PFSK-1 (cell line): ENCODE data around the gene MRTFA.

ENCODE experiments used
- FOXP2 ChIP-seq: optimal IDR thresholded peaks from 2 replicates; pipeline ENCODE3; 2011; ENCODE audit warnings: borderline replicate concordance, control low read depth, inconsistent platforms; ENCODE audit not compliant: insufficient read depth; ENCODE audit errors: extremely low read length, extremely low read depth
- POLR2AphosphoS5 ChIP-seq: IDR thresholded peaks from 2 replicates; pipeline ENCODE4 v1.6.1; 2012; ENCODE audit warnings: low read depth, mild to moderate bottlenecking, control low read depth, low read length, moderate library complexity
- SIN3A ChIP-seq: IDR thresholded peaks from 2 replicates; pipeline ENCODE4 v1.6.1; 2012; ENCODE audit warnings: mild to moderate bottlenecking, low read length, moderate library complexity, borderline replicate concordance; ENCODE audit not compliant: insufficient read depth
- TAF1 ChIP-seq: IDR thresholded peaks from 2 replicates; pipeline ENCODE4 v1.6.1; 2012; ENCODE audit warnings: low read length, control low read depth, borderline replicate concordance; ENCODE audit not compliant: insufficient read depth
- TF ChIP-seq, protein P1 (sequence below), 2 experiments: IDR thresholded peaks; 2 replicates each; pipeline versions ENCODE4 v1.6.1 to v1.8.0; 2011 to 2012; ENCODE audit warnings: low read depth in 2 of 2, low read length in 2 of 2, control low read depth in 1 of 2, inconsistent platforms in 1 of 2, mild to moderate bottlenecking in 1 of 2, moderate library complexity in 1 of 2; ENCODE audit not compliant: insufficient read depth in 1 of 2

DNA sequence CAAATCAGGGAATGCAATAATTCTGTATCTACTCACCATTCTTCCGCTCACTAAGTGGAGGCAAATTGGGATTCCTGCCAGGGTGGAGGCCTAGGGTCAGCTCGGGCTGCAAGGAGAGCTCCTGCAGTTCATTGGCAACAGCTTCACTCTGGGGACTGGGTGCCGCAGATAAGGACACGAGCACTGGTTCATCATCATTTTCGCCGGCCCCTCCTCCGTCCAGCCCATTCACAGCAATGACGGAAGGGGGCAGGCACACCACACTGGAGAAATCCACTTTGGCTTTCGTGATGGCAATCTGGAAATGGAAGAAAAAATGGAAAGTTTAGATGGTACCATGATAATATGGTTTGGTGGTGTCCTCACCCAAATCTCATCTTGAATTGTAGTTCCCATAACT is 84.4 kb downstream of the MRTFA start:
- TF ChIP-seq POLR2AphosphoS5 (no peak), TAF1 (no peak), SIN3A (no peak), FOXP2 (no peak)
- TF ChIP-seq, protein P1, sequence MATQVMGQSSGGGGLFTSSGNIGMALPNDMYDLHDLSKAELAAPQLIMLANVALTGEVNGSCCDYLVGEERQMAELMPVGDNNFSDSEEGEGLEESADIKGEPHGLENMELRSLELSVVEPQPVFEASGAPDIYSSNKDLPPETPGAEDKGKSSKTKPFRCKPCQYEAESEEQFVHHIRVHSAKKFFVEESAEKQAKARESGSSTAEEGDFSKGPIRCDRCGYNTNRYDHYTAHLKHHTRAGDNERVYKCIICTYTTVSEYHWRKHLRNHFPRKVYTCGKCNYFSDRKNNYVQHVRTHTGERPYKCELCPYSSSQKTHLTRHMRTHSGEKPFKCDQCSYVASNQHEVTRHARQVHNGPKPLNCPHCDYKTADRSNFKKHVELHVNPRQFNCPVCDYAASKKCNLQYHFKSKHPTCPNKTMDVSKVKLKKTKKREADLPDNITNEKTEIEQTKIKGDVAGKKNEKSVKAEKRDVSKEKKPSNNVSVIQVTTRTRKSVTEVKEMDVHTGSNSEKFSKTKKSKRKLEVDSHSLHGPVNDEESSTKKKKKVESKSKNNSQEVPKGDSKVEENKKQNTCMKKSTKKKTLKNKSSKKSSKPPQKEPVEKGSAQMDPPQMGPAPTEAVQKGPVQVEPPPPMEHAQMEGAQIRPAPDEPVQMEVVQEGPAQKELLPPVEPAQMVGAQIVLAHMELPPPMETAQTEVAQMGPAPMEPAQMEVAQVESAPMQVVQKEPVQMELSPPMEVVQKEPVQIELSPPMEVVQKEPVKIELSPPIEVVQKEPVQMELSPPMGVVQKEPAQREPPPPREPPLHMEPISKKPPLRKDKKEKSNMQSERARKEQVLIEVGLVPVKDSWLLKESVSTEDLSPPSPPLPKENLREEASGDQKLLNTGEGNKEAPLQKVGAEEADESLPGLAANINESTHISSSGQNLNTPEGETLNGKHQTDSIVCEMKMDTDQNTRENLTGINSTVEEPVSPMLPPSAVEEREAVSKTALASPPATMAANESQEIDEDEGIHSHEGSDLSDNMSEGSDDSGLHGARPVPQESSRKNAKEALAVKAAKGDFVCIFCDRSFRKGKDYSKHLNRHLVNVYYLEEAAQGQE (IDR thresholded peaks at IDR 0.05; ENCODE audit: insufficient read depth in 1 of 2, low read depth in 2 of 2, low read length in 2 of 2): no peak
